MM.1S (cell line): ENCODE data around the gene ZNF764.

Experiments used
- DNase-seq: peaks from one replicate; pipeline ENCODE4 v3.0.0-alpha.2; 2015
- H2AFZ ChIP-seq: fragments of 300-600 bp; sonication (generic); 2 replicates; pipeline ENCODE4 v1.6.0; 2016; ENCODE audit warnings: antibody characterized with exemption, low read length
- H3F3A ChIP-seq: fragments of 300-600 bp; sonication (generic); 2 replicates; pipeline ENCODE4 v1.6.1; 2016; ENCODE audit warnings: mild to moderate bottlenecking, antibody characterized with exemption, low read length, moderate library complexity, mixed read lengths; ENCODE audit not compliant: insufficient read depth
- H3K27ac ChIP-seq: fragments of 300-600 bp; sonication (generic); 2 replicates; pipeline ENCODE4 v1.5.1; 2016; ENCODE audit warnings: mild to moderate bottlenecking, low read length
- H3K27me3 ChIP-seq: fragments of 300-600 bp; sonication (generic); replicated peaks from 2 replicates; pipeline ENCODE4 v1.6.0; 2016; ENCODE audit warnings: low read length; ENCODE audit not compliant: insufficient read depth
- H3K36me3 ChIP-seq: fragments of 300-600 bp; sonication (generic); replicated peaks from 2 replicates; pipeline ENCODE4 v1.6.1; 2016; ENCODE audit warnings: mild to moderate bottlenecking, low read length, mixed read lengths; ENCODE audit not compliant: insufficient read depth
- H3K4me1 ChIP-seq: fragments of 300-600 bp; sonication (generic); 2 replicates; pipeline ENCODE4 v1.6.1; 2016; ENCODE audit warnings: low read length, mixed read lengths
- H3K4me2 ChIP-seq: fragments of 300-600 bp; sonication (generic); 2 replicates; pipeline ENCODE4 v1.6.0; 2016; ENCODE audit warnings: low read depth, low read length
- H3K4me3 ChIP-seq: fragments of 300-600 bp; sonication (generic); 2 replicates; pipeline ENCODE4 v1.5.1; 2016; ENCODE audit warnings: low read length, mixed read lengths
- H3K79me2 ChIP-seq: fragments of 300-600 bp; sonication (generic); 2 replicates; pipeline ENCODE4 v1.6.1; 2016; ENCODE audit warnings: mixed run types, low read length, mixed read lengths
- H3K9ac ChIP-seq: fragments of 300-600 bp; sonication (generic); 2 replicates; pipeline ENCODE4 v1.6.1; 2016; ENCODE audit warnings: low read length, mixed read lengths
- H3K9me2 ChIP-seq: fragments of 300-600 bp; sonication (generic); replicated peaks from 2 replicates; pipeline ENCODE4 v1.6.1; 2016; ENCODE audit warnings: mild to moderate bottlenecking, low read length, mixed read lengths; ENCODE audit not compliant: insufficient read depth
- H3K9me3 ChIP-seq: fragments of 300-600 bp; sonication (generic); replicated peaks from 2 replicates; pipeline ENCODE4 v1.6.1; 2016; ENCODE audit warnings: mild to moderate bottlenecking, low read length, mixed read lengths; ENCODE audit not compliant: insufficient read depth
- H4K20me1 ChIP-seq: fragments of 300-600 bp; sonication (generic); 2 replicates; pipeline ENCODE4 v1.6.1; 2016; ENCODE audit warnings: mild to moderate bottlenecking, low read length, moderate library complexity, mixed read lengths; ENCODE audit not compliant: insufficient read depth
- EZH2 ChIP-seq: fragments of 300-600 bp; sonication (generic); optimal IDR thresholded peaks from 2 replicates; pipeline ENCODE3; 2017; ENCODE audit warnings: low read depth, mild to moderate bottlenecking, antibody characterized with exemption, low read length, mixed read lengths
- EZH2phosphoT487 ChIP-seq: fragments of 300-600 bp; sonication (generic); IDR thresholded peaks from 2 replicates; pipeline ENCODE4 v1.6.1; 2018; ENCODE audit warnings: antibody characterized with exemption, low read length
- TF ChIP-seq, protein P1 (sequence below): fragments of 300-600 bp; sonication (generic); IDR thresholded peaks from 2 replicates; pipeline ENCODE4 v1.5.1; 2016; ENCODE audit warnings: antibody characterized with exemption, low read length, mixed read lengths

Gene ZNF764

DNA sequence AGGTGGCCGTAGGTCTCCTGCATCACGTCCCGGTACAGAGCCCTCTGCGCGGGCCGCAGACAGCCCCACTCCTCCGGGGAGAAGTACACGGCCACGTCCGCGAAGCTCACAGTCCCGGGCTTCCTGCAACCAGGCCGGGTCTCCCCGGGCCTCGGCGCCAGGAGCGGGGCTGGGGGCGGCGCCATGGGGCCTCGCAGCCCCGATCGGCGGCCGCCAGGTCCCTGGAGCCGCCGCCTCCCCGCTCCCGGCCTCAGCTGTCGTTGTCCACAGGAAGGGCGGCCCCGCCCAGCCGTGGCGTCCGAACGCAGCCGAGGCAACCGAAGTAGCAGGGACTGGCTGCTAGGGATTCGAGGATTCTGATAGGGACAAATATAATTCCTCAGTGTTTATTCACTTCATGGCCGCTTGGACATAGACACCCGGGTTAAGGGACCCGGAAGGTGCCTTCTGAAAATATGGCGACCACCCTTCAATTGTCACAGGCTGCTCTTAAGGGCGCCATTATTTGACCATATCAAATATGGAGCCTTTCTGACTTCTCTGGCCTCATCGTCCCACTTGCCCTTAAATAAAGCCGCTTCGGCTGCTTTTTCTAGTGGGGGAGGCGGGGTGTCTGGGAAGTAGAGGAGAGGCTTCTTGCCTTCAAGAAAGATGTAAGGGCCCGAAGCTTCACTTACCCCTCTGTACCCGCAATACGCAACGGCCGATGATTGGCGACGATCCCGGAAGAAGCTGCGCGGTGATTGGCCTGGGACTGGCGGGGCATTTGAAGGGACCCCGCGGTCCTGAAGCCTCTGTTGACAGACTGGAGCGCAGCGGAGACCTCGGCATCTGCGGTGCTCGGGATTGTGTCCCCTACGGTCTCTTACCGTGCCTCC, 13.5 kb upstream of the ZNF764 start, which contains the start of gene ZNF688:
ZNF688 (minus strand) TSS at position 270 of the 878 bp plus-strand sequence; CDS start at position 185, 85 bp downstream.
- DNase-seq = peak; percentile 92
- Histone ChIP-seq H3K79me2 (peaks cover 7% of the 10 kb centered on the region; the same call in 1 of the 2 replicates), H4K20me1 (no peaks in the 10 kb centered on the region), H3K27me3 (no peaks in the 10 kb centered on the region), H2AFZ (peak within 1 kb of the TSS; percentile 65), H3K27ac (peak within 1 kb of the TSS; percentile 65), H3K9me3 (no peaks in the 10 kb centered on the region), H3K4me1 (peaks cover 13% of the 10 kb centered on the region), H3F3A (peaks cover 17% of the 10 kb centered on the region), H3K36me3 (no peaks in the 10 kb centered on the region), H3K9me2 (no peaks in the 10 kb centered on the region), H3K4me3 (peak within 1 kb of the TSS; percentile 74), H3K9ac (peak within 1 kb of the TSS; percentile 84), H3K4me2 (peak within 1 kb of the TSS; percentile 97)
- no peak for TF ChIP-seq EZH2

DNA sequence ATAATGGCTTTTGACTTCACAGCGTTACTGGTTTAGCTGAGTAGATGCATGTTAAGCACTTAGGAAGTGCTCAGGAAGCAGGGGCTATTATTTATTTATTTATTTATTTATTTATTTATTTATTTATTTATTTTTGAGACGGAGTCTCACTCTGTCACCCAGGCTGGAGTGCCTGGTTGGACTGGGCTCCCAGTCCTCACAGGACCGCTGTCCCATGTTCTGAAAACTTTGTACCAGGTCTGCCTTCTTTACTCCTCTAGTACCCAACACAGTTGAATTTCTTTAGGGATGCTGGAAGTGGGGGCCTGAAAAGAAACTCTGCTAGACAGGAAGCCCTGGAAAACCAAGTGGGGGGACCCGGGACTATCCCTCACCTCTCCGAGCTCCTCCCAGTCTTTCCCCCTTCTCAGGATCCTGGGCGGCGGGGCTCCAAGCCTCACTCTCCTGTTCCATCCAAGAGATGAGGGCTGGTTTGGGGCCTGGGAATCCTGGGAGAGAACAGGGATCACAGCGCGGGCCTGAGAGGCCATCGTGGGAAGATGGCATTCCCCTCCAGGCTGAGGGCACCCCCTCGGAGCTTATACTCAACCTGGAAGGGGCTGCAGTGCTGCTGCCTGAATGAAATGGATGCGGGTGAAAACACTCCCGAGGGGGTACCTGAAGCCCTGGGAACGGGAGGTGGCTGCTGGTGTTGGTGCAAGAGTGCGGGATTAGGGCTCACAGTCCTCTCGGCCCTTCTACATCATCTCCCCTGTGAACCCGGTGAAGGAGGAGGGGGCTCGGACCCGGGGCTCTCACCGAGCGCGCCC, 12.7 kb upstream of the ZNF764 start:
- no peaks in the 10 kb centered on the region for H3K9me3 ChIP-seq
- DNase-seq = no peak
- H4K20me1 ChIP-seq = no peaks in the 10 kb centered on the region
- peaks cover 7% of the 10 kb centered on the region; the same call in 1 of the 2 replicates for H3K79me2 ChIP-seq
- H3K36me3 ChIP-seq = no peaks in the 10 kb centered on the region
- peak overlapping the region; percentile 65; the same call in 1 of the 2 replicates for H3K27ac ChIP-seq
- peak overlapping the region; percentile 74 for H3K4me3 ChIP-seq
- H3K9me2 ChIP-seq = no peaks in the 10 kb centered on the region
- peak overlapping the region; percentile 84 for H3K9ac ChIP-seq
- TF ChIP-seq, protein P1, sequence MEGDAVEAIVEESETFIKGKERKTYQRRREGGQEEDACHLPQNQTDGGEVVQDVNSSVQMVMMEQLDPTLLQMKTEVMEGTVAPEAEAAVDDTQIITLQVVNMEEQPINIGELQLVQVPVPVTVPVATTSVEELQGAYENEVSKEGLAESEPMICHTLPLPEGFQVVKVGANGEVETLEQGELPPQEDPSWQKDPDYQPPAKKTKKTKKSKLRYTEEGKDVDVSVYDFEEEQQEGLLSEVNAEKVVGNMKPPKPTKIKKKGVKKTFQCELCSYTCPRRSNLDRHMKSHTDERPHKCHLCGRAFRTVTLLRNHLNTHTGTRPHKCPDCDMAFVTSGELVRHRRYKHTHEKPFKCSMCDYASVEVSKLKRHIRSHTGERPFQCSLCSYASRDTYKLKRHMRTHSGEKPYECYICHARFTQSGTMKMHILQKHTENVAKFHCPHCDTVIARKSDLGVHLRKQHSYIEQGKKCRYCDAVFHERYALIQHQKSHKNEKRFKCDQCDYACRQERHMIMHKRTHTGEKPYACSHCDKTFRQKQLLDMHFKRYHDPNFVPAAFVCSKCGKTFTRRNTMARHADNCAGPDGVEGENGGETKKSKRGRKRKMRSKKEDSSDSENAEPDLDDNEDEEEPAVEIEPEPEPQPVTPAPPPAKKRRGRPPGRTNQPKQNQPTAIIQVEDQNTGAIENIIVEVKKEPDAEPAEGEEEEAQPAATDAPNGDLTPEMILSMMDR = no peak
- no peaks in the 10 kb centered on the region for H3K27me3 ChIP-seq
- H3K4me2 ChIP-seq = peak overlapping the region; percentile 97
- H3F3A ChIP-seq = peaks cover 17% of the 10 kb centered on the region
- peak overlapping the region; percentile 65 for H2AFZ ChIP-seq
- peaks cover 13% of the 10 kb centered on the region for H3K4me1 ChIP-seq

DNA sequence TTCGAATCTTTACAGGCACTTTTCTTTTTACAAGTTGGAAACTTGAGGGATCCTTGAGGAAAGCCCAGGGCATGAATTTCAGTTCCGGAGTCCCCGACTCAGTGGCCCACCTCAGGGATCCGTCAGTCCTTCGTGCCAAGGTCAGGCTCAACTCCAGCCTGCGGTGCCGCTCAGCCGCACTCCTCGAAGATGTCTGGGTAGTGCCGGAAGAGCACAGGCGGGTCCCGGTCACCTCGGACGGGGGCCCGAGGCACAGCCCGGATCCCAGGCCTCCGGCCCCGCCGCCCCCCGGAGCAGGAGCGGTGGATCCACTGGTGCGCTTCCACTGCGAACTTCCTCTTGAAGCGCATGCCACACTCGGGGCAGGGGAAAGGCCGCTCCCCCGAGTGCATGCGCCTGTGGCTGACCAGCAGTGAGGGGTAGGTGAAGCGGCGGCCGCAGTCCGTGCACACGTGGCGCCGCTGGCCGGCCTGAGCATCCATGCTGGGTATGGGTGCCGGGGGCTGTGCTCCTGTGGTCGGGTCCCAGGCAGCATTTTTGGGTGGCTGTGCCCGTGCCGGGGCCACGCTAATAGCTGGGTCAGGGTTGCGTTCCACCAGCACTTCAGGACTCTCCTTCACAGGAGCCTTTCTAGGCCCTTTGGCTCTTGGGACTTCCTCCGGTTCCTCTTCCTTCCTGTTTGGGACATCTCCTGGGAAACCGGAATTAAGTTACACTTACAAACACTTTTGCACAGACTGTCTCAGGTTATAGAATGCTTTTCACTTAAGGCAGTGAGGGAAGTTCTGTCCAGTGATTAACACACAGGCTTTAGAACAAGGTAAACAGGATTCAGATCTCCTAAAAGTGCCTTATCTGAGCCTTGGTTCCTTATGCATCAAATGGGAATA, 11.8 kb upstream of the ZNF764 start:
- Histone ChIP-seq H2AFZ (no peak overlapping the region), H3K9ac (no peak overlapping the region), H3K4me3 (no peak overlapping the region), H3K27ac (no peak overlapping the region), H3F3A (peaks cover 17% of the 10 kb centered on the region), H3K4me2 (no peak overlapping the region), H3K36me3 (no peaks in the 10 kb centered on the region), H3K79me2 (peaks cover 7% of the 10 kb centered on the region; the same call in 1 of the 2 replicates), H4K20me1 (no peaks in the 10 kb centered on the region), H3K9me3 (no peaks in the 10 kb centered on the region), H3K9me2 (no peaks in the 10 kb centered on the region), H3K27me3 (no peaks in the 10 kb centered on the region), H3K4me1 (peaks cover 13% of the 10 kb centered on the region)
- TF ChIP-seq EZH2phosphoT487 (no peak), EZH2 (no peak)
- TF ChIP-seq, protein P1 = no peak
- no peak for DNase-seq
